Transverse colon (tissue), 4 donors: ENCODE measurements around the gene GNAQ. TPM values are rescaled to one million over a fixed set of nuclear protein-coding genes. Genes with fewer than 3 reads are reported as not detected.
A peak's percentile ranks its signal among the peaks of the same experiment; 100 is the strongest.

Source experiments
- DNase-seq: peaks from one replicate; pipeline ENCODE4 v3.0.0-alpha.2; 2019
- H3K27ac ChIP-seq, 4 donors: fragments of 200-600 bp; sonication (generic); 2 replicates each; pipeline ENCODE4 v1.5.1; 2016 to 2018; ENCODE audit warnings: inconsistent platforms in 4 of 4
- H3K27me3 ChIP-seq: fragments of 200-600 bp; sonication (generic); 2 replicates; pipeline ENCODE4 v1.5.1; 2017; ENCODE audit warnings: inconsistent platforms
- H3K36me3 ChIP-seq, 4 donors: fragments of 200-600 bp; sonication (generic); 2 replicates each; pipeline ENCODE4 v1.5.1; 2017 to 2019; ENCODE audit warnings: inconsistent platforms in 4 of 4
- H3K4me1 ChIP-seq, 4 donors: fragments of 200-600 bp; sonication (generic); 2 replicates each; pipeline ENCODE4 v1.5.1; 2017 to 2020; ENCODE audit warnings: inconsistent platforms in 4 of 4
- H3K4me3 ChIP-seq, 4 donors: fragments of 200-600 bp; sonication (generic); 1 replicate in 1 of 4; 2 replicates in 3 of 4; pipeline versions ENCODE4 v1.5.1 to v1.6.1; 2017 to 2019; ENCODE audit warnings: inconsistent platforms in 4 of 4
- H3K9me3 ChIP-seq, 2 donors: fragments of 200-600 bp; sonication (generic); 2 replicates each; pipeline ENCODE4 v1.5.1; 2017 to 2019; ENCODE audit warnings: inconsistent platforms in 2 of 2
- CTCF ChIP-seq, 5 experiments: fragments of 200-600 bp in 3 of 5; fragments of 450-650 bp in 2 of 5; sonication (generic) in 3 of 5; IDR thresholded peaks; 1 replicate in 2 of 5; 2 replicates in 3 of 5; pipeline ENCODE4 v1.5.1; 2016 to 2017; ENCODE audit warnings: antibody characterized with exemption in 5 of 5, inconsistent platforms in 3 of 5, mild to moderate bottlenecking in 2 of 5, moderate library complexity in 1 of 5
- EP300 ChIP-seq: sonication (generic); formaldehyde crosslinking; IDR thresholded peaks from one replicate; pipeline ENCODE4 v1.6.1; 2017; ENCODE audit warnings: antibody characterized with exemption, low read depth
- POLR2A ChIP-seq: fragments of 450-650 bp; IDR thresholded peaks from one replicate; pipeline ENCODE4 v1.6.1; 2016; ENCODE audit warnings: antibody characterized with exemption, mild to moderate bottlenecking, moderate library complexity
- POLR2AphosphoS5 ChIP-seq, 3 donors: sonication (generic); formaldehyde crosslinking; IDR thresholded peaks; one replicate each; pipeline ENCODE4 v1.6.1; 2016; ENCODE audit warnings: antibody characterized with exemption in 3 of 3
- WGBS, 2 donors: methylation state at CpG; one replicate each; pipeline ENCODE4 v1.1.5; 2018; ENCODE audit warnings: low coverage in 1 of 2; 5-methylcytosine and 5-hydroxymethylcytosine counted together
- in situ Hi-C, 4 donors: fragments of 200-750 bp; cut with MboI; loops; one replicate each; pipeline versions ENCODE4 v1.15.0 to v1.15.1; 2017; ENCODE audit warnings: low sequenced_read_pairs in 3 of 4, low pct_ligation_motif_present in 1 of 4, low pct_unique_long_range_greater_than_20kb in 1 of 4
- intact Hi-C: fragments of 100-400 bp; cut with DNase I; formaldehyde crosslinking; loops from one replicate; pipeline ENCODE4 v1.15.1; 2023; ENCODE audit warnings: low total_unique reads
- total RNA-seq, 4 donors: library from RNA; depleted of rRNA; stranded (reverse); fragments of >200 nt; gene quantifications; one replicate each; pipeline ENCODE4 v1.1.0, GENCODE V29; 2016

GNAQ gene
- total RNA-seq, 4 donors from 2014 or later, result 36.3 to 54.9 (median 47.1) TPM

- DNase-seq, result no peak
- TF ChIP-seq CTCF (IDR thresholded peaks at IDR 0.05) (no peak), POLR2A (no peak), POLR2AphosphoS5 (IDR thresholded peaks at IDR 0.05) (no peak), EP300 (no peak)
- in situ Hi-C loops (loop anchor here in 3 of 4 donors (10.0 to 25.0 kb wide), 3 partner anchors 367 to 592 kb away; no protein-coding TSS in a partner anchor), intact Hi-C loops (loop anchor here (10.0 kb wide), 1 partner anchor 185 kb away; no protein-coding TSS in a partner anchor)
- H3K9me3 ChIP-seq, result no peaks in the 10 kb centered on the region
- no peaks in the 10 kb centered on the region for H3K27me3 ChIP-seq
- H3K36me3 ChIP-seq, result no peaks in the 10 kb centered on the region
- H3K4me3 ChIP-seq, result peak overlapping the region; percentile 64 to 92 (median 74)
- peak overlapping the region; percentile 92 to 98 (median 97) for H3K27ac ChIP-seq
- WGBS, 2 donors, result 10 to 11% methylated on average over 6 to 7 of the region's 7 CpGs
- peaks cover 9 to 73% (median 50%) of the 10 kb centered on the region in 4 donors for H3K4me1 ChIP-seq
These were observed 1.9 kb downstream of the GNAQ start for GRCh38 chr9:78029551-78030295.

- peak overlapping the region; percentile 92 to 98 (median 97) for H3K27ac ChIP-seq
- TF ChIP-seq CTCF (IDR thresholded peaks at IDR 0.05) (no peak), POLR2AphosphoS5 (IDR thresholded peaks at IDR 0.05) (no peak), POLR2A (no peak), EP300 (no peak)
- no peaks in the 10 kb centered on the region for H3K27me3 ChIP-seq
- in situ Hi-C loops (loop anchor here in 2 of 4 donors (25.0 kb wide), 2 partner anchors 367 to 592 kb away; no protein-coding TSS in a partner anchor), intact Hi-C loops (no loop called here)
- no peaks in the 10 kb centered on the region for H3K36me3 ChIP-seq
- 45 to 64% methylated on average over 1 of the region's 1 CpG for WGBS, 2 donors
- no peaks in the 10 kb centered on the region for H3K9me3 ChIP-seq
- no peak for DNase-seq
- H3K4me3 ChIP-seq, result peak overlapping the region in 3 of 4 donors; percentile 64 to 92 (median 77)
- peaks cover 9 to 73% (median 52%) of the 10 kb centered on the region in 4 donors for H3K4me1 ChIP-seq
These were observed 2.7 kb downstream of the GNAQ start for GRCh38 chr9:78028926-78029325.

GRCh38 chr9:78026947-78027346, 4.7 kb downstream of the GNAQ start:
- Histone ChIP-seq H3K36me3 (no peaks in the 10 kb centered on the region), H3K4me3 (no peak overlapping the region), H3K4me1 (peaks cover 8 to 78% (median 65%) of the 10 kb centered on the region in 4 donors), H3K27ac (peak overlapping the region; percentile 35 to 62 (median 52)), H3K27me3 (no peaks in the 10 kb centered on the region), H3K9me3 (no peaks in the 10 kb centered on the region)
- no peak for TF ChIP-seq CTCF (IDR thresholded peaks at IDR 0.05)
- TF ChIP-seq POLR2AphosphoS5 (IDR thresholded peaks at IDR 0.05), result no peak
- TF ChIP-seq POLR2A, result no peak
- TF ChIP-seq EP300, result no peak
- intact Hi-C loops, result no loop called here
- in situ Hi-C loops, result loop anchor here in 2 of 4 donors (25.0 kb wide), 2 partner anchors 365 to 590 kb away; no protein-coding TSS in a partner anchor
- no peak for DNase-seq

GRCh38 chr9:78026416-78026815, 5.2 kb downstream of the GNAQ start:
- in situ Hi-C loops, result loop anchor here in 2 of 4 donors (25.0 kb wide), 2 partner anchors 364 to 589 kb away; no protein-coding TSS in a partner anchor
- TF ChIP-seq EP300, result no peak
- no peak for TF ChIP-seq POLR2AphosphoS5 (IDR thresholded peaks at IDR 0.05)
- TF ChIP-seq CTCF (IDR thresholded peaks at IDR 0.05), result no peak
- no peak for TF ChIP-seq POLR2A
- peaks cover 10 to 83% (median 70%) of the 10 kb centered on the region in 4 donors for H3K4me1 ChIP-seq
- no peak overlapping the region for H3K4me3 ChIP-seq
- H3K27me3 ChIP-seq, result no peaks in the 10 kb centered on the region
- WGBS, 2 donors, result 81% methylated on average over 1 of the region's 1 CpG; no CpG with 5 or more reads in 1 of the 2 donors
- no peak for DNase-seq
- H3K9me3 ChIP-seq, result no peaks in the 10 kb centered on the region
- intact Hi-C loops, result no loop called here
- H3K36me3 ChIP-seq, result no peaks in the 10 kb centered on the region
- peak overlapping the region; percentile 35 to 62 (median 52) for H3K27ac ChIP-seq
